CD8-positive, alpha-beta memory T cell (primary cell): ENCODE data around the gene TSPAN11. TPM values are rescaled to one million over a fixed set of nuclear protein-coding genes. Genes with fewer than 3 reads are reported as not detected.

Experiments
- CTCF ChIA-PET: fragments of 350-600 bp; sonication (Branson Sonifier 250); formaldehyde crosslinking; loops from one replicate; lab custom pipeline; 2021; ENCODE audit warnings: antibody characterized with exemption; lab: Charles Lee
- POLR2A ChIA-PET: fragments of 350-600 bp; sonication (Branson Sonifier 250); formaldehyde crosslinking; loops from one replicate; lab custom pipeline; 2021; ENCODE audit warnings: antibody characterized with exemption; lab: Charles Lee
- DNase-seq, 5 donors: peaks; one replicate each; pipeline versions ENCODE4 v3.0.0 to v3.0.0-alpha.2; 2020 to 2022; ENCODE audit warnings: mixed read lengths in 1 of 5
- H3K27ac ChIP-seq: one replicate; pipeline ENCODE4 v1.7.0; 2013; ENCODE audit warnings: low read depth, mild to moderate bottlenecking, low read length, moderate library complexity
- H3K27me3 ChIP-seq: 2 replicates; pipeline ENCODE4 v1.7.0; 2013; ENCODE audit warnings: low read length, mild to moderate bottlenecking; ENCODE audit not compliant: insufficient read depth, poor library complexity, severe bottlenecking
- H3K36me3 ChIP-seq: 2 replicates; pipeline ENCODE4 v1.7.0; 2013; ENCODE audit warnings: mild to moderate bottlenecking, low read length, moderate library complexity; ENCODE audit not compliant: insufficient read depth
- H3K4me1 ChIP-seq: 2 replicates; pipeline ENCODE4 v1.7.0; 2013; ENCODE audit warnings: mild to moderate bottlenecking, low read length, moderate library complexity; ENCODE audit not compliant: insufficient read depth
- H3K4me3 ChIP-seq: 2 replicates; pipeline ENCODE4 v1.7.0; 2013; ENCODE audit warnings: mild to moderate bottlenecking, low read length
- H3K9me3 ChIP-seq: 2 replicates; pipeline ENCODE4 v1.7.0; 2013; ENCODE audit warnings: mild to moderate bottlenecking, low read length
- H3K27ac Mint-ChIP-seq, 8 donors: one replicate each; pipeline ENCODE4 v1.8.0; 2020 to 2021; ENCODE audit warnings: mixed read lengths in 8 of 8, mild to moderate bottlenecking in 6 of 8, inconsistent platforms in 3 of 8, moderate library complexity in 3 of 8
- H3K27me3 Mint-ChIP-seq, 2 donors: one replicate each; pipeline ENCODE4 v1.8.0; 2020 to 2021; ENCODE audit warnings: mixed read lengths in 2 of 2, mild to moderate bottlenecking in 1 of 2, moderate library complexity in 1 of 2
- H3K36me3 Mint-ChIP-seq, 3 donors: one replicate each; pipeline ENCODE4 v1.8.0; 2020 to 2021; ENCODE audit warnings: mixed read lengths in 3 of 3, inconsistent platforms in 1 of 3, mild to moderate bottlenecking in 1 of 3
- H3K4me1 Mint-ChIP-seq, 3 donors: one replicate each; pipeline ENCODE4 v1.8.0; 2020 to 2021; ENCODE audit warnings: mixed read lengths in 3 of 3, inconsistent platforms in 1 of 3, mild to moderate bottlenecking in 1 of 3
- H3K4me3 Mint-ChIP-seq, 7 donors: one replicate each; pipeline ENCODE4 v1.8.0; 2020 to 2021; ENCODE audit warnings: mixed read lengths in 7 of 7, mild to moderate bottlenecking in 6 of 7, moderate library complexity in 4 of 7, inconsistent platforms in 2 of 7
- H3K9me3 Mint-ChIP-seq, 5 donors: one replicate each; pipeline ENCODE4 v1.8.0; 2020 to 2022; ENCODE audit warnings: mixed read lengths in 5 of 5, mild to moderate bottlenecking in 3 of 5, moderate library complexity in 2 of 5, inconsistent platforms in 1 of 5
- polyA plus RNA-seq: library from polyadenylated mRNA; unstranded; fragments of 300-500 nt; fragmentation: Illumina TruSeq; gene quantifications from one replicate; pipeline ENCODE4 v1.2.3, GENCODE V29; 2021
- total RNA-seq, 2 experiments: library from RNA; stranded (reverse); gene quantifications; one replicate each; pipeline ENCODE4 v1.2.3, GENCODE V29; 2021

The TSPAN11 gene, protein sequence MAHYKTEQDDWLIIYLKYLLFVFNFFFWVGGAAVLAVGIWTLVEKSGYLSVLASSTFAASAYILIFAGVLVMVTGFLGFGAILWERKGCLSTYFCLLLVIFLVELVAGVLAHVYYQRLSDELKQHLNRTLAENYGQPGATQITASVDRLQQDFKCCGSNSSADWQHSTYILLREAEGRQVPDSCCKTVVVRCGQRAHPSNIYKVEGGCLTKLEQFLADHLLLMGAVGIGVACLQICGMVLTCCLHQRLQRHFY
- total RNA-seq (not detected), polyA plus RNA-seq (not detected)

DNA sequence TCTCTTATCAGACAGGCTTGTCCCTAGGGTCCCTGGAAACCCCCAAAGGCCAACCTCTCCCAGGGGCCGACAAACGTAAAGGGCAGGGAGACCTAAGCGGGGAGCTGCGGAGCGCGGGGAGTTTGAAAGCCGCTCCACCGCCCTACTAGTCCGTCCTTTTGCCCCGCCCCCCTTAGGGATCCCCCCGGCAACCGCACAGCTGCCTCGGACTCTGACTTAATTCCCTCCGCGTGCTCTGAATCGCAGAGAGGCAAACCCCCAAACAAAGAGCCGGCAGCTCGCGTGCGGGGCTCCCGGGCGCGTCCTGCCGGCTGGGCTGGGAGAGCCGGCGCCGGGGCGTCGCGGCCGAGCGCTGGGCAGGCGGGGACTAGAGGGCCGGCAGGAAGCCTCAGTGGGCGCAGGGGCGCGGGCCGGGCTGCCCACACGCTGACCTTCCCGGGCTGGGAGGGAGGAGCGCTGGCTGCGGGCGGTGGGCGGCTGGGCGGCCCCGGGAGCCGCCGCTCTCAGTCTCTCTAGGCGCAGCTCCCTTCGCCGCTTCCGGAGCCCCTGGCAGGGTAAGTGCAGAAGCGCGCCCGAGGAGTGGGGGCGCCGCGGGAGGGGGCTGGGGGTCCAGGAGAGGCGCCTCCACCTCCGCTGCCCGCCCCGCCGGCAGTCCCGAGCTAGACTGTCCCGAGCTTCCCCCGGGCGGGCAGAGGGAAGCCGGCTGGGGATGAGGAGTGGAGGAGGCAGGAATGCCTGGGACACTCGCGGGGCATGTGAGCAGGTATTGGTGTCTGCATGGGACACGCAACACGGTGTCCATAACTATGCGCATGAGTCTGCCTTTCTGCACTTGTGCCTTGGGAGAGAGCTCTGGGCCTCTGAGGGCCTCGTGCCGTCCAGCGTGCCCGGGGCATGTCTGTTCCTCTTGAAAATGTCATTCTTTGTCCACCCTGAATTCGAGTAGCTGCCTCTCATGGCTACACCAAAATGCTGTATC, at the start of gene TSPAN11:
TSPAN11 (plus strand) TSS at position 506 of the 979 bp plus-strand sequence. CDS start 27,244 bp downstream, outside the sequence.
- Histone ChIP-seq H3K27me3 (peaks cover 8% of the 10 kb centered on the region), H3K4me3 (no peak within 1 kb of the TSS), H3K9me3 (no peaks in the 10 kb centered on the region), H3K27ac (no peak within 1 kb of the TSS), H3K36me3 (no peaks in the 10 kb centered on the region), H3K4me1 (no peaks in the 10 kb centered on the region)
- H3K4me1 Mint-ChIP-seq = peaks cover 0 to 3% (median 0%) of the 10 kb centered on the region in 3 donors
- H3K36me3 Mint-ChIP-seq = no peaks in the 10 kb centered on the region
- peak within 1 kb of the TSS in 1 of 8 donors; percentile 27 for H3K27ac Mint-ChIP-seq
- ChIA-PET CTCF (no interaction called here), POLR2A (no interaction called here)
- peaks cover 32 to 57% of the 10 kb centered on the region in 2 donors for H3K27me3 Mint-ChIP-seq
- peak within 1 kb of the TSS in 1 of 7 donors; percentile 10 for H3K4me3 Mint-ChIP-seq
- DNase-seq = no peak
- H3K9me3 Mint-ChIP-seq = no peaks in the 10 kb centered on the region

- ChIA-PET CTCF (no interaction called here), POLR2A (no interaction called here)
- Histone ChIP-seq H3K27ac (no peak overlapping the region), H3K4me3 (no peak overlapping the region), H3K4me1 (no peaks in the 10 kb centered on the region), H3K9me3 (no peaks in the 10 kb centered on the region), H3K27me3 (no peaks in the 10 kb centered on the region), H3K36me3 (no peaks in the 10 kb centered on the region)
- peaks cover 0 to 2% (median 0%) of the 10 kb centered on the region in 5 donors for H3K9me3 Mint-ChIP-seq
- H3K27me3 Mint-ChIP-seq = peaks cover 23 to 42% of the 10 kb centered on the region in 2 donors
- no peak overlapping the region for H3K27ac Mint-ChIP-seq
- no peak for DNase-seq
- H3K4me3 Mint-ChIP-seq = no peak overlapping the region
- H3K4me1 Mint-ChIP-seq = no peaks in the 10 kb centered on the region
- H3K36me3 Mint-ChIP-seq = no peaks in the 10 kb centered on the region
Measured at GRCh38 chr12:30877105-30877875, 49.3 kb upstream of the TSPAN11 start.

DNA sequence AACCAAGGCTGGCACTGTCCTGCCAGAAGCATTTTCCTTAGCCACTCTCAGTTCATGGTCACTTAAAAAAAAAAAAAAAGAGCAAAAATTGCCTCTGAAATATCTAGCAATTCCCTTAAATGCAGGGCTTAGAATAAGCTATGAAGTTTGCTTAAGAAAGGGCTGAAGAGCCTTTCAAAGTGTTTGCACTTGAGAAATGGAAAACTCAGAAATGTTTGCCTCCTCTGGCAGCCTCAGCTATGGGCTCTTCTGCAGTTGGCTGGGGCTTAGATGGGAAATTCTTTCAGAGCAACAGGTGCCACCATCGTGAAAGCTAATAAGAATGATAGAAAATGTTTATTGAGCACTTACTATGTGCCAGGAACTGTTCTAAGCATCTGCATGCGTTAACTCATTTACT, 48.5 kb upstream of the TSPAN11 start:
- Histone ChIP-seq H3K27me3 (no peaks in the 10 kb centered on the region), H3K36me3 (no peaks in the 10 kb centered on the region), H3K9me3 (no peaks in the 10 kb centered on the region), H3K4me1 (no peaks in the 10 kb centered on the region), H3K27ac (no peak overlapping the region), H3K4me3 (no peak overlapping the region)
- no peak for DNase-seq
- Mint-ChIP-seq H3K27ac (no peak overlapping the region), H3K4me1 (no peaks in the 10 kb centered on the region), H3K27me3 (peaks cover 23 to 39% of the 10 kb centered on the region in 2 donors), H3K36me3 (no peaks in the 10 kb centered on the region), H3K4me3 (no peak overlapping the region), H3K9me3 (peaks cover 0 to 2% (median 0%) of the 10 kb centered on the region in 5 donors)
- ChIA-PET CTCF (no interaction called here), POLR2A (no interaction called here)

GRCh38 chr12:30880061-30880460, 46.5 kb upstream of the TSPAN11 start:
- Histone ChIP-seq H3K27me3 (no peaks in the 10 kb centered on the region), H3K36me3 (no peaks in the 10 kb centered on the region), H3K27ac (no peak overlapping the region), H3K4me1 (no peaks in the 10 kb centered on the region), H3K4me3 (no peak overlapping the region), H3K9me3 (no peaks in the 10 kb centered on the region)
- Mint-ChIP-seq H3K27me3 (peaks cover 23 to 38% of the 10 kb centered on the region in 2 donors), H3K9me3 (peaks cover 0 to 6% (median 0%) of the 10 kb centered on the region in 5 donors), H3K4me3 (no peak overlapping the region), H3K27ac (no peak overlapping the region), H3K36me3 (no peaks in the 10 kb centered on the region), H3K4me1 (no peaks in the 10 kb centered on the region)
- DNase-seq = no peak
- ChIA-PET CTCF (no interaction called here), POLR2A (no interaction called here)

GRCh38 chr12:30880813-30881212, 45.7 kb upstream of the TSPAN11 start:
- ChIA-PET CTCF (interaction anchor here (1.7 kb wide), 1 partner anchor 30 kb away, joined by 5 read pairs; no protein-coding TSS in a partner anchor), POLR2A (no interaction called here)
- no peaks in the 10 kb centered on the region for H3K4me1 Mint-ChIP-seq
- Histone ChIP-seq H3K4me3 (no peak overlapping the region), H3K27ac (no peak overlapping the region), H3K36me3 (no peaks in the 10 kb centered on the region), H3K4me1 (no peaks in the 10 kb centered on the region), H3K27me3 (no peaks in the 10 kb centered on the region), H3K9me3 (no peaks in the 10 kb centered on the region)
- H3K27me3 Mint-ChIP-seq = peaks cover 18 to 33% of the 10 kb centered on the region in 2 donors
- H3K36me3 Mint-ChIP-seq = no peaks in the 10 kb centered on the region
- DNase-seq = no peak
- H3K27ac Mint-ChIP-seq = no peak overlapping the region
- peaks cover 0 to 6% (median 0%) of the 10 kb centered on the region in 5 donors for H3K9me3 Mint-ChIP-seq
- no peak overlapping the region for H3K4me3 Mint-ChIP-seq

GRCh38 chr12:30882706-30883105, 43.8 kb upstream of the TSPAN11 start:
- Mint-ChIP-seq H3K27me3 (peaks cover 13 to 17% of the 10 kb centered on the region in 2 donors), H3K36me3 (peaks cover 0 to 1% (median 0%) of the 10 kb centered on the region in 3 donors), H3K4me3 (no peak overlapping the region), H3K9me3 (peaks cover 15 to 23% (median 15%) of the 10 kb centered on the region in 5 donors), H3K4me1 (no peaks in the 10 kb centered on the region), H3K27ac (no peak overlapping the region)
- Histone ChIP-seq H3K4me1 (no peaks in the 10 kb centered on the region), H3K9me3 (peaks cover 3% of the 10 kb centered on the region), H3K4me3 (no peak overlapping the region), H3K36me3 (no peaks in the 10 kb centered on the region), H3K27me3 (no peaks in the 10 kb centered on the region), H3K27ac (no peak overlapping the region)
- no peak for DNase-seq
- ChIA-PET POLR2A (no interaction called here), CTCF (interaction anchor here (1.1 kb wide), 1 partner anchor 9 kb away, joined by 4 read pairs; no protein-coding TSS in a partner anchor)

DNA sequence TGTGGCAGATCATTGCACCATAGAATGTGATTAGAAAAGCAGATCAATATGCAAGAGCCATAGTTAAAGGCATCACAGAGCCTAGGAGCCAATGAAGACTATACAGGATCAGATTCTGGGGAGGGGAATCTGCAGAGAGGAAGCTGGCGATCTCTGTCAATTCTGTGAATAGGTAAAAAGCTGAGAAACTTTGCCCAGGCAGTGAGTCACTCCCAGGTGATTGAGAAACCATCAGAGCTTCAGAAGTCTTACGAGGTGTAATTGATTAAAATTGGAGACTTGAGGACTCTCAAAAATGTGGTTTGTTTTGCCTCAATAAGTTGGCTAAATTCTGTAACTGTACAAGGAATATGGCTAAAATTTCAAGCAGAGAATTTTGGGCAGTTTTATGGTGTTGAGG, 41.7 kb upstream of the TSPAN11 start:
- H3K4me3 Mint-ChIP-seq = no peak overlapping the region
- no peaks in the 10 kb centered on the region for H3K27me3 ChIP-seq
- POLR2A ChIA-PET = no interaction called here

More for the DNA sequence above, 41.7 kb upstream of the TSPAN11 start:
- Mint-ChIP-seq H3K9me3 (peaks cover 20 to 33% (median 23%) of the 10 kb centered on the region in 5 donors), H3K27ac (no peak overlapping the region), H3K36me3 (peaks cover 0 to 4% (median 1%) of the 10 kb centered on the region in 3 donors), H3K27me3 (peaks cover 5 to 8% of the 10 kb centered on the region in 2 donors), H3K4me1 (no peaks in the 10 kb centered on the region)
- no peak for DNase-seq
- Histone ChIP-seq H3K27ac (no peak overlapping the region), H3K4me1 (no peaks in the 10 kb centered on the region), H3K9me3 (peaks cover 3% of the 10 kb centered on the region), H3K4me3 (no peak overlapping the region), H3K36me3 (no peaks in the 10 kb centered on the region)
- CTCF ChIA-PET = interaction anchor here (0.7 to 1.2 kb wide), 3 partner anchors 9 to 240 kb away, joined by 3 to 4 read pairs (median 3); no protein-coding TSS in a partner anchor
